ENCODE measurements around the gene TTLL8.

The TTLL8 gene

DNA sequence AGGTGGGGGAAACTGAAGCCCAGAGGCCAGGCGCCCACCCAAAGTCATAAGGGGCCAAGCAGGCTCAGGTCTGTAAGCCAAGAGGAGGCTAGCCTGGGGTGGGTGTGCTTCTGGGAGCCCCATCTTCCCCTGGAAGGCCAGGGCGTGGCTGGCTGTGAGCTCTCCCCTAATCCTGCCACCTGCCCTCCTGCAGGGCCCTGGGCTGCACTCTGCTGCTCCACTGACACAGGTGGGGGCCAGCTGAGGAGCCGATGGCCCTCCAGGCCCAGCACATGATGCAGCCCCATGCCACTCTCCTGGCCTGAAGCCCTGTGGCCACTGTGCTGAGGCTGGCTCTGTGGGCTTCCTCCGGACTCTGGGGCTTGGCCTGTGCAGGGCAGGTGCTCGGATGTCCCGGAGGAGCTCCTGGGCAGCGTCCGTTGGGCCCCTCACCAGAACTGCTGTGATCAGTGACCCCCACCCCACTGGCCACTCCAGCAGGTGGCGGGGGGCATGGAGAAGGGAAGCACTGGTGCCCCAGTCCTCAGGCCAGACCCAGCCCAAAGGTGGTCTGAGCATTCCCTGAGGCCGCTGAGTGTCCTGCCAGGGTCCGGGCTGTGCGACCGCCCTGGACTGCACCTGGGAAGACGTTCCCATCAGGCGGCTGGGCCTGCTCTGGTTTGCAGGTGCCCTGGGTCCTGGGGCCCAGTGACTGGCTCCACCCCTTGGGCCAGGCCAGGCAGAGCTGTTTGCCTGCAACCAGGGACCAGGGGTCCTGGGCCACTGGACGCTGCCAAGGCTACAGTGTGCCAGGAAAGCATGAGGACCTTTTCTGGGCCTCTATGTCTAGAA is 89.1 kb downstream of the TTLL8 start:
- H3K4me3 ChIP-seq (ENCODE audit: low read depth, low read length): no peak overlapping the region
- TF ChIP-seq POLR2A (IDR thresholded peaks at IDR 0.05; ENCODE audit: extremely low read depth, insufficient read length) (no peak), MYC (IDR thresholded peaks at IDR 0.05; ENCODE audit: low read depth, low read length) (no peak)
- TF ChIP-seq, protein P1, sequence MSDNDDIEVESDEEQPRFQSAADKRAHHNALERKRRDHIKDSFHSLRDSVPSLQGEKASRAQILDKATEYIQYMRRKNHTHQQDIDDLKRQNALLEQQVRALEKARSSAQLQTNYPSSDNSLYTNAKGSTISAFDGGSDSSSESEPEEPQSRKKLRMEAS (IDR thresholded peaks at IDR 0.05; ENCODE audit: low read depth, low read length): no peak
- TF ChIP-seq, protein P2, sequence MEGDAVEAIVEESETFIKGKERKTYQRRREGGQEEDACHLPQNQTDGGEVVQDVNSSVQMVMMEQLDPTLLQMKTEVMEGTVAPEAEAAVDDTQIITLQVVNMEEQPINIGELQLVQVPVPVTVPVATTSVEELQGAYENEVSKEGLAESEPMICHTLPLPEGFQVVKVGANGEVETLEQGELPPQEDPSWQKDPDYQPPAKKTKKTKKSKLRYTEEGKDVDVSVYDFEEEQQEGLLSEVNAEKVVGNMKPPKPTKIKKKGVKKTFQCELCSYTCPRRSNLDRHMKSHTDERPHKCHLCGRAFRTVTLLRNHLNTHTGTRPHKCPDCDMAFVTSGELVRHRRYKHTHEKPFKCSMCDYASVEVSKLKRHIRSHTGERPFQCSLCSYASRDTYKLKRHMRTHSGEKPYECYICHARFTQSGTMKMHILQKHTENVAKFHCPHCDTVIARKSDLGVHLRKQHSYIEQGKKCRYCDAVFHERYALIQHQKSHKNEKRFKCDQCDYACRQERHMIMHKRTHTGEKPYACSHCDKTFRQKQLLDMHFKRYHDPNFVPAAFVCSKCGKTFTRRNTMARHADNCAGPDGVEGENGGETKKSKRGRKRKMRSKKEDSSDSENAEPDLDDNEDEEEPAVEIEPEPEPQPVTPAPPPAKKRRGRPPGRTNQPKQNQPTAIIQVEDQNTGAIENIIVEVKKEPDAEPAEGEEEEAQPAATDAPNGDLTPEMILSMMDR (IDR thresholded peaks at IDR 0.05; ENCODE audit: low read depth, low read length): no peak
- DNase-seq (ENCODE audit: low read depth): no peak
